Nephron (organoid): Measurements from ENCODE around the gene GBE1.

ENCODE experiments used
- H3K27ac Mint-ChIP-seq, 3 experiments: 2 replicates each; pipeline ENCODE4 v1.8.0; 2020; ENCODE audit warnings: mixed read lengths in 3 of 3, mild to moderate bottlenecking in 2 of 3, moderate library complexity in 1 of 3
- H3K27me3 Mint-ChIP-seq: 2 replicates; pipeline ENCODE4 v1.8.0; 2021; ENCODE audit warnings: low read depth, mild to moderate bottlenecking, moderate library complexity, mixed read lengths
- H3K36me3 Mint-ChIP-seq: 2 replicates; pipeline ENCODE4 v1.8.0; 2020; ENCODE audit warnings: low read depth, mixed read lengths
- H3K4me1 Mint-ChIP-seq: 2 replicates; pipeline ENCODE4 v1.8.0; 2020; ENCODE audit warnings: mixed read lengths
- H3K4me3 Mint-ChIP-seq, 3 experiments: 2 replicates each; pipeline ENCODE4 v1.8.0; 2020; ENCODE audit warnings: mild to moderate bottlenecking in 3 of 3, mixed read lengths in 3 of 3, moderate library complexity in 2 of 3
- H3K9me3 Mint-ChIP-seq: 2 replicates; pipeline ENCODE4 v1.8.0; 2020; ENCODE audit warnings: mixed read lengths
- CTCF ChIP-seq, 3 experiments: fragments of 200-600 bp; sonication (generic); IDR thresholded peaks; one replicate each; pipeline ENCODE4 v1.5.0; 2021; ENCODE audit warnings: antibody characterized with exemption in 3 of 3; ENCODE audit not compliant: unreplicated experiment in 3 of 3

The GBE1 gene

GRCh38 chr3:81585056-81585455, 176.4 kb downstream of the GBE1 start:
- Mint-ChIP-seq H3K4me3 (no peak overlapping the region), H3K27me3 (no peaks in the 10 kb centered on the region), H3K9me3 (no peaks in the 10 kb centered on the region), H3K27ac (no peak overlapping the region), H3K36me3 (no peaks in the 10 kb centered on the region), H3K4me1 (no peaks in the 10 kb centered on the region)
- TF ChIP-seq CTCF (IDR thresholded peaks at IDR 0.05; ENCODE audit: unreplicated experiment in 3 of 3): no peak

GRCh38 chr3:81581966-81582599, 179.4 kb downstream of the GBE1 start:
- H3K9me3 Mint-ChIP-seq: no peaks in the 10 kb centered on the region

GRCh38 chr3:81580355-81580754, 181.1 kb downstream of the GBE1 start:
- Mint-ChIP-seq H3K27ac (no peak overlapping the region), H3K27me3 (no peaks in the 10 kb centered on the region), H3K9me3 (no peaks in the 10 kb centered on the region), H3K4me1 (no peaks in the 10 kb centered on the region), H3K4me3 (no peak overlapping the region), H3K36me3 (no peaks in the 10 kb centered on the region)
- TF ChIP-seq CTCF (IDR thresholded peaks at IDR 0.05; ENCODE audit: unreplicated experiment in 3 of 3): no peak

More at GRCh38 chr3:81581966-81582599, 179.4 kb downstream of the GBE1 start:
- H3K36me3 Mint-ChIP-seq: no peaks in the 10 kb centered on the region
- H3K4me1 Mint-ChIP-seq: no peaks in the 10 kb centered on the region
- H3K27ac Mint-ChIP-seq: no peak overlapping the region
- TF ChIP-seq CTCF (IDR thresholded peaks at IDR 0.05; ENCODE audit: unreplicated experiment in 3 of 3): peak; percentile 52 to 65 (median 53)
- no peak overlapping the region for H3K4me3 Mint-ChIP-seq
- no peaks in the 10 kb centered on the region for H3K27me3 Mint-ChIP-seq

GRCh38 chr3:81579744-81580143, 181.7 kb downstream of the GBE1 start:
- Mint-ChIP-seq H3K9me3 (no peaks in the 10 kb centered on the region), H3K4me1 (no peaks in the 10 kb centered on the region), H3K4me3 (no peak overlapping the region), H3K36me3 (no peaks in the 10 kb centered on the region), H3K27ac (no peak overlapping the region), H3K27me3 (no peaks in the 10 kb centered on the region)
- TF ChIP-seq CTCF (IDR thresholded peaks at IDR 0.05; ENCODE audit: unreplicated experiment in 3 of 3): no peak

GRCh38 chr3:81572201-81572756, 189.2 kb downstream of the GBE1 start:
- H3K4me1 Mint-ChIP-seq: no peaks in the 10 kb centered on the region
- no peak overlapping the region for H3K27ac Mint-ChIP-seq
- H3K4me3 Mint-ChIP-seq: no peak overlapping the region

More at GRCh38 chr3:81572201-81572756, 189.2 kb downstream of the GBE1 start:
- Mint-ChIP-seq H3K27me3 (no peaks in the 10 kb centered on the region), H3K36me3 (peaks cover 7% of the 10 kb centered on the region), H3K9me3 (no peaks in the 10 kb centered on the region)
- TF ChIP-seq CTCF (IDR thresholded peaks at IDR 0.05; ENCODE audit: unreplicated experiment in 3 of 3): no peak
